HG03575 (cell line): ENCODE data around the gene LCA5.
"Not testable (repeated sequence)": the region's sequence is repeated elsewhere in the genome, so short reads cannot be mapped to it uniquely, and the experiment has no call there.

Experiments
- ATAC-seq: cut with Tn5 transposase; IDR thresholded peaks from one replicate; pipeline ENCODE4 v1.9.1; 2021; ENCODE audit not compliant: unreplicated experiment, insufficient number of reproducible peaks, low FRiP score; ENCODE audit errors: extremely low read depth

The LCA5 gene

GRCh38 chr6:79536954-79537747 is at the start of gene LCA5:
TSS of gene LCA5 (minus strand) at chr6:79537430. CDS start at chr6:79518894, 18,536 bp downstream.
- peak; percentile 99 for ATAC-seq

- no peak for ATAC-seq
Observed at GRCh38 chr6:79586548-79586947, 49.3 kb upstream of the LCA5 start.

GRCh38 chr6:79584332-79584731 is 47.1 kb upstream of the LCA5 start:
- ATAC-seq, result no peak

GRCh38 chr6:79577926-79578325 is 40.7 kb upstream of the LCA5 start:
- not testable (repeated sequence) for ATAC-seq

GRCh38 chr6:79574630-79575225 is 37.5 kb upstream of the LCA5 start:
- ATAC-seq, result no peak

DNA sequence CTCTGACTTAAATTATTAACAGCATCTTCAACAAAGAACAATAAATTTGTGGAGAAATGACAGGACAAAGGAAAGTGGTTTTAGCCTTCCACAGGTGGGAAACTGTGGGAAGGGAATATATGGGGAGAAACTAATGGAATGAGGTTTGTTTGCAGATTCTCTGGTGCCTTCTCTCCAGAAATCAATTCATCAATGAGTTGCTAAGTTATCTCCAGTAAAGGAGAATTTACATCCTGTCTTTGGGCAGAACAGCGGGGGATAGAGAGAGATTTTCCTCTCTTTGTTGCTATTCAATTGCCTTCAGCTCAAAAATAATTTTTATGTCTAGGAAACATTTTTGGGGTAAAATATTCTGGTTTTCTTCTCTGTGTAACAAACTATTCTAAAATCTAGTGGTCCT is 36.9 kb upstream of the LCA5 start:
- ATAC-seq, result no peak

GRCh38 chr6:79571030-79571367 is 33.8 kb upstream of the LCA5 start:
- no peak for ATAC-seq

- peak; percentile 89 for ATAC-seq
Observed at GRCh38 chr6:79570129-79571029, 33.1 kb upstream of the LCA5 start.

GRCh38 chr6:79568996-79569395 is 31.8 kb upstream of the LCA5 start:
- ATAC-seq, result no peak

GRCh38 chr6:79564636-79565035 is 27.4 kb upstream of the LCA5 start:
- ATAC-seq, result no peak

DNA sequence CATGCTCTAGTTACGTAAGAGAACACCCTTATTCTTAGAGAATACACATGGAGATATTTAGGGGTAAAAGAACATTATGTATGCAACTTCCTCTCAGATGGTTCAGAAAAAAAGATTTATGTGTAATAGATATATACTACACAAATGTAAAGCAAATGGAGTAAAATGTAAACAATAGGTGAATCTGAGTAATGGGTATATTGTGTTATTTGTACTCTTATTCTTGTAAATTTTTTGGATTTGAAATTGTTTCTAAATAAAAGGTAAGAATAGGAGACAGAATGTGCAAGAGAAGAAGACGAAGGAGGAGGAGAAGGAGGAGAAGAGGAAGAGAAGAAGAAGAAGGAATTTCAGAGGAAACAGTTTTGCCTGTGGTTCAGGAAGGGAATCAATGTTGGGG is 22.5 kb upstream of the LCA5 start:
- no peak for ATAC-seq

- no peak for ATAC-seq
Observed at GRCh38 chr6:79557673-79558467, 20.6 kb upstream of the LCA5 start.

GRCh38 chr6:79554305-79554704 is 17.1 kb upstream of the LCA5 start:
- no peak for ATAC-seq

GRCh38 chr6:79551401-79551800 is 14.2 kb upstream of the LCA5 start:
- no peak for ATAC-seq

DNA sequence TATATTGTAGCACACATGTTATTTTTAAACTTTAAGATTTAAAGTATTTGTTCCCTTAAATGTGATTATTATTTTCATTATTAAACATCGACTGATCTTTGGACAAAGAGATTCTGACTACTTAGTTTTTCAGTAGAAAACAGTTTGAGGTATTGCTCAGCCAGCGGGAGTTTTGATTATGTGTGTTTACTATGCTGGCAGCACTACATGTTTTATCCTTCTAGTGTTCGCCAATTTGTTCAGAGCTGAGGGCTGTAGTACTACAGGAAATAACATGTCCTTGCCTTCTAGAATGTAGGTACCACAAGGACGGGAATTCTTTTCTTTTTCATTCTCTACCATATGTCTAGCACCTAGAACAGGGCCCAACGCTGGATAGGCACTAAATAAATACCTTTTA is 11.1 kb upstream of the LCA5 start:
- ATAC-seq, result no peak

GRCh38 chr6:79546186-79546585 is 9.0 kb upstream of the LCA5 start:
- no peak for ATAC-seq

DNA sequence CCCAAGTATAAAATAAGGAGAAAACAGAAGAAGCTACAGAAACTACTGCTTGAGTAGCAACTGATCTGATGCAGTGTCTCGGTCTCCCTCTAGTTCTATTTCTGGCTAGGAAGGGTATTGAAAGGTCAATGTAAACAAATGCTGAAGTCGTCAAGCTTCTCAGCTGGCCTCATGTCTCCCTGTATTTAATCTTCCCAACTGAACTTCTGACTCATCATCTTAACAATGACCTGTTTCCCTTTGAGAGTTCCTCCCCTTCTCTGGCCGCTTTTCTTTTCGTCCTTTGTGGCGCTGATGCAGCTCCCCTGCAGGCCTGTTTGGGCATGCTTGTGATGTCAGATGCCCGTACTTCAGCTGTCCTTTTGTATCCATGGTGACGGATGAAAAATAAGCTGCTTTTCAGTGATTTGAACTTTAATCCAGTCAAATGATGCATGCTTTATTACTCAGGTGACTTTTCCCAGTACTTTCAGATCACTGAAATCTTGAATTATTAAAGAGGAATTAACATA is 7.8 kb upstream of the LCA5 start:
- peak; percentile 81 for ATAC-seq

GRCh38 chr6:79544299-79544927 is 7.2 kb upstream of the LCA5 start:
- peak; percentile 34 for ATAC-seq
